Measurements from ENCODE around the gene UBE2J1. TPM values are rescaled to one million over a fixed set of nuclear protein-coding genes. Genes with fewer than 3 reads are reported as not detected.

Gene UBE2J1
- total and polyA plus RNA-seq, 12 donors = 18.4 to 65.6 (median 37.9) TPM

GRCh38 chr6:89387516-89388201, 35.1 kb upstream of the UBE2J1 start:
- no peak for DNase-seq
- H3K27me3 ChIP-seq = no peaks in the 10 kb centered on the region
- intact Hi-C loops (cut with DNase I) = no loop called here
- WGBS, 4 donors = 79 to 91% (median 86%) methylated on average over 9 of the region's 9 CpGs
- H3K4me1 ChIP-seq (replicated peaks in 1 of 2) = no peaks in the 10 kb centered on the region
- no peak overlapping the region for H3K27ac ChIP-seq
- no peak for TF ChIP-seq CTCF (IDR thresholded peaks at IDR 0.05)
- TF ChIP-seq POLR2A (IDR thresholded peaks at IDR 0.05) = no peak
- H3K4me3 ChIP-seq = no peak overlapping the region
- no peaks in the 10 kb centered on the region for H3K36me3 ChIP-seq (replicated peaks in 1 of 2)
- H3K9me3 ChIP-seq (replicated peaks in 1 of 3) = no peaks in the 10 kb centered on the region

GRCh38 chr6:89386917-89387491, 34.5 kb upstream of the UBE2J1 start:
- Histone ChIP-seq H3K27ac (no peak overlapping the region), H3K27me3 (no peaks in the 10 kb centered on the region), H3K4me1 (replicated peaks in 1 of 2) (no peaks in the 10 kb centered on the region), H3K36me3 (replicated peaks in 1 of 2) (no peaks in the 10 kb centered on the region), H3K4me3 (no peak overlapping the region), H3K9me3 (replicated peaks in 1 of 3) (no peaks in the 10 kb centered on the region)
- TF ChIP-seq CTCF (IDR thresholded peaks at IDR 0.05) (no peak), POLR2A (IDR thresholded peaks at IDR 0.05) (no peak)
- 93 to 97% (median 96%) methylated on average over 6 of the region's 6 CpGs for WGBS, 4 donors
- intact Hi-C loops (cut with DNase I) = no loop called here
- no peak for DNase-seq

GRCh38 chr6:89385846-89386245, 33.3 kb upstream of the UBE2J1 start:
- Histone ChIP-seq H3K27ac (no peak overlapping the region), H3K36me3 (replicated peaks in 1 of 2) (no peaks in the 10 kb centered on the region), H3K9me3 (replicated peaks in 1 of 3) (no peaks in the 10 kb centered on the region), H3K4me3 (no peak overlapping the region), H3K27me3 (no peaks in the 10 kb centered on the region), H3K4me1 (replicated peaks in 1 of 2) (no peaks in the 10 kb centered on the region)
- no peak for DNase-seq
- intact Hi-C loops (cut with DNase I) = no loop called here
- WGBS, 4 donors = 80 to 99% (median 96%) methylated on average over 7 of the region's 7 CpGs
- TF ChIP-seq CTCF (IDR thresholded peaks at IDR 0.05) = no peak
- TF ChIP-seq POLR2A (IDR thresholded peaks at IDR 0.05) = no peak

- WGBS, 4 donors = 74 to 88% (median 82%) methylated on average over 5 of the region's 5 CpGs
- no peak for DNase-seq
- no peak overlapping the region for H3K27ac ChIP-seq
- intact Hi-C loops (cut with DNase I) = no loop called here
- no peaks in the 10 kb centered on the region for H3K36me3 ChIP-seq (replicated peaks in 1 of 2)
- H3K4me3 ChIP-seq = no peak overlapping the region
- TF ChIP-seq CTCF (IDR thresholded peaks at IDR 0.05) (no peak), POLR2A (IDR thresholded peaks at IDR 0.05) (no peak)
- no peaks in the 10 kb centered on the region for H3K9me3 ChIP-seq (replicated peaks in 1 of 3)
- H3K27me3 ChIP-seq = no peaks in the 10 kb centered on the region
- no peaks in the 10 kb centered on the region for H3K4me1 ChIP-seq (replicated peaks in 1 of 2)
Measured at GRCh38 chr6:89385156-89385667, 32.7 kb upstream of the UBE2J1 start.

Measured in adrenal gland (tissue), 12 donors.